HT-29 (cell line): ENCODE results near the gene GPRC5C. TPM values are rescaled to one million over a fixed set of nuclear protein-coding genes. Genes with fewer than 3 reads are reported as not detected.
A peak's percentile ranks its signal among the peaks of the same experiment; 100 is the strongest.
"Not testable (repeated sequence)": the region's sequence is repeated elsewhere in the genome, so short reads cannot be mapped to it uniquely, and the experiment has no call there.

Experiments
- DNase-seq: peaks from one replicate; pipeline ENCODE4 v3.0.0-alpha.2; 2015; ENCODE audit warnings: low spot score
- total RNA-seq: library from RNA; depleted of rRNA; stranded (reverse); fragments of >200 nt; shearing (Covaris generic); gene quantifications from 2 replicates; pipeline ENCODE4 v1.2.3, GENCODE V29; 2014

The GPRC5C gene
- total RNA-seq, 1 experiment from 2014 or later = 149 TPM

- not testable (repeated sequence) for DNase-seq
Observed at GRCh38 chr17:74405311-74405710, 26.6 kb upstream of the GPRC5C start.

DNA sequence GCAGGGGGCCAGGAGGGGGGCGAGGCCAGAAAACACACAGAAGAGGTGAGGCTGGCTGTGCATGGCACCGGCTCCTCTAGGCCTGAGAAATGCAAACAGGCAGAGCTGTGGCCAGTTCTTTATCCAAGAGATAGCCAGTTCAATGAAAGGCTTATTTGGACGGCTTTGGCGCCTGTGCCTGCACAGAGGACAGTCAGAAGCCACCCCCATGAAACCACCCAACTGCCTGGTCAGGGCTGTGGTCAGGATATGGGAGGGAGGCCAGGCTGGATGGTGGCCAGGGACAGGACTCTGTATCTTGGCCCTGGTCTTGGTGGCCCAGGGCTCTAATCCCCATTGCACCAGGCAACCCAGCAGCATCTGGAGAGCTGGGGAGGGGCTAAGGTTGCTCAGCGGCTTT lies 24.5 kb upstream of the GPRC5C start:
- DNase-seq = no peak

GRCh38 chr17:74408262-74408661 lies 23.6 kb upstream of the GPRC5C start:
- peak; percentile 74 for DNase-seq

- peak; percentile 31 for DNase-seq
Observed at GRCh38 chr17:74408815-74409214, 23.1 kb upstream of the GPRC5C start.

GRCh38 chr17:74410001-74410443 lies 21.9 kb upstream of the GPRC5C start:
- DNase-seq = no peak

- no peak for DNase-seq
Observed at GRCh38 chr17:74412581-74412980, 19.3 kb upstream of the GPRC5C start.

DNA sequence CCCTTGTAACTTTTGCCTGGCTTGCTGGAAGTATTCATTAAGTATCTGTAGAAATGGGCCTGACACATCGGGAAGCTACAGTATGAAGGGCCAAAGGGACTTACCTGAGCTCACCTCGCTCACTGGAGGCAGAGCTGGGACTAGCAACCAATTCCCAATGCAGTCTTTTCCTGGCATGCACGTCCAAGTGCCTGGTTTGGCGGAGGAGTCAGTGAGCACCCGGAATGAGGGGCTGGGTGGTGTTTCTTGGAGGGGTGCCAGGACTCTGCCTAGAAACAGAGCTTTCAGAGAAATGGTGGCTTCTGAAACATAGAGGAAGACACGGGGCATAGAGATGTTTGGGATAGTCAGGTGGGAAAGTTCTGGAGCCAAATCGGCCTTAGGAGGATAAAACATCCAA lies 18.4 kb upstream of the GPRC5C start:
- no peak for DNase-seq

DNA sequence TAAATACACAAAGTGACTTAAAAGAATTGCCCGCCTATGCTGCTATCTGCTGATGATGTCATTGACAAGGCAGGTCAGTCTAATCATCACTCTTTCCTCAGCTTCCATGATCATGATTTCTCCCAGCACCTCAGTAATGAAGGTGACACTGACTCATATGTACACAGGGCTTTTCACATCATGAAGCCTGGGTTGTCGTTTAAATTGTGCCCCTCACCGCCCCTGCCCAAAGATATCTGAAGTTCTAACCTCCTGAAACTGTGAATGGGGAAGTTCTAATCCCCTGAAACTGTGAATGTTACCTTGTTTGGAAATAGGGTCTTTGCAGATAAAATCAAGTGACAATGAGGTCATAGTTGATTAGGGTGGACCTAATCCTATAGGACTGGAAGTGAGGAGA lies 17.4 kb upstream of the GPRC5C start:
- no peak for DNase-seq

DNA sequence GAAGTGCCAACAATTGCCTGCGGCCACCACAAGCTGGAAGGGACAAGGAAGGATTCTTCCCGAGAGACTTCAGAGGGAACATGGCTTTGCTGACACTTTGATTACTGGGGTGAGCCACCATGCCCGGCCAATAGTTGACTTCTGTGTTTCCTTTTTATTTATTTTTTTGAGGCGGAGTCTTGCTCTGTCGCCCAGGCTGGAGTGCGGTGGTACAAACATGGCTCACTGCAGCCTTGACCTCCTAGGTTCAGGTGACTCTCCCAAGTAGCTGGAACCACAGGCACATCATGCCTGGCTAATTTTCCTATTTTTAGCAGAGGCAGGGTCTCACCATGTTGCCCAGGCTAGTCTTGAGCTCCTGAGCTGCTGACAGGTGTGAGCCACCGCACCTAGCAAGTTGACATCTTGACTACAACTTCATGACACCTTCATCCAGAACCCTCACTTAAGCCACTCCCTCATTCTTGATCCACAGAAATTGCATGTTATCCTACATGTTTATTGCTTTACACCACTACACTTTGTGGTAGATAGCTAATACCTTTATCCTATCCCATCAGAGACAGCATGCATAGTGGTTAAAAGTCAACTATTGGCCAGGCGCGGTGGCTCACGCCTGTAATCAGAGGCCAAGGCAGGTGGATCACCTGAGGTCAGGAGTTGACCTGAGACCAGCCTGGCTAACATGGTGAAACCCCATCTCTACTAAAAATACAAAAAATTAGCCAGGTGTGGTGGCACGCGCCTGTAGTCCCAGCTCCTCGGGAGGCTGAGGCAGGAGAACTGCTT lies 16.1 kb upstream of the GPRC5C start:
- DNase-seq = no peak

DNA sequence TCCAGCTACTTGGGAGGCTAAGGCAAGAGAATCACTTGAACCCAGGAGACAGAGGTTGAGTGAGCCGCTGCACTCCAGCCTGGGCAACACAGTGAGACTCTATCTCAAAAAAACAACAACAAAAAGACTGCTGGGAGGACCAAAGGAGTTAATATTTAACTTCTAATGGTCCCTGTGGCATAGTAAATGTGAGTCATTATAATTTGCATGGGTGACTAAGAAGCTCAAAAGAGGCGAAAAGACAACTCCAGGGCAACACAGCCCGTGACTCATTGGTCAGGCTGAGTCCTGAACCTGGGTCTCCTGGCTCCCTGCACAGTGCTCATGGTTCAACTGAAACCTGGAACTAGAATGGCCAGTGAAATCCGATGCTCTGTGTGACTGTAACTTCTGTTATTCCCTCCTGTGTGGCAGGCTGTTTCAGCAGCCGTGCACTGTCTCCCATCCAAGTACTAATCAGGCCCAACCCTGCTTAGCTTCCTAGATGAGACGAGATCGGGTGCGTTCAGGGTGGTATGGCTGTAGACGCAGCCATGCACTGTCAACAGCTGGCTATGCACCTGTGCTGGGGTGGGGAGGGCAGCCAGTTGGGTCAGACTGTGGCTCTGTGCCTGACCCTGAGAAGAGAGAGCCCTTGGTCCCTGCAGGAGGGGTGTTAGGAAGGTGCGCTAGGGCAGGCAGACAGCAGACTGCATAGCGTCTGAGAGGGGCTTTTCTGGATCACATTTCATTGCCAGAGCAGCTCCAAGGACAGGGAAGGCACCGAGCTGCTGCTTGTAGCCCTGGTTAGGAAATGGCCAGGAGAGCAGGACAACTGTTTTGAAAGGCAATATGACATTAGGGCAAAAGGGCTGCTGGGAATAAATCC lies 14.5 kb upstream of the GPRC5C start:
- peak; percentile 86 for DNase-seq

- peak; percentile 65 for DNase-seq
Observed at GRCh38 chr17:74419928-74420411, 11.9 kb upstream of the GPRC5C start.

DNA sequence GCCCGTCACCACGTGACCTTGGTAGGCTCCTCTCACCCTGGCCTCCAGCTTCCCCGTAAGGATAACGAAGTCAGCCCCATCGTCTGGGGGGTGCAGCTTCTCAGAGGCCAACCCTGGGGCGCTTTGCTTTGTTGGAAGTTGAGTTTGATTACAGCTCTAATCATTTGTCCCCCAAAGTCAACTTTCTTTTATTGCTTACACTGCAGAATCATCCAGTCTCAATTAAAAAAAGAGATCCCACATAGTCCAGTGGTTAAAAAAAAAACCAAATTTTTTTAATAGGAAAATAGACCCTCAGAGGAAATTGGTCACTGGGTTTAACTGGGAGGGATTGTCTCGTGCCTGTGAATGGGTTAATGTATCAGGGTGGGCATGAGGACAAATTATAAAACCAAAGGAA lies 7.8 kb upstream of the GPRC5C start:
- no peak for DNase-seq

DNA sequence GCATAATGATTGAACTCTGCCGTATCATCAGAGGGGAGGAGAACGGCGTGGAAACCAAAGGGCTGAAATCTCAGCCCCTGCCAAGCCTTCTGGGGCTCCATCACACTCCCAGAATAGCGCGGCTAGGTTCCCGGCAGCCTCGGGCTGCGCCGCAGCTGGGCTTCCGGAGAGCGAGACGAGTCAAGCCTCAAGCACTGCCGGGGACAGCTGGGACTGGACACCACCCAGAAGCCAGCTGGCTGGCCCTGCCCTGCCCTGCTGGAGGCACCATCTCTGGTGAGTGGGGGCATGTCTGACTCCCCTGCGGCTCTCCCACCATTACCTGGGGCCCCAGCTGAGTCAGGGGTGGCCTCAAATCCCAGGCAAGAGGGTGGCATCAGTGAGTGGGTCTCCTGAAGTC lies 7.2 kb upstream of the GPRC5C start:
- no peak for DNase-seq

DNA sequence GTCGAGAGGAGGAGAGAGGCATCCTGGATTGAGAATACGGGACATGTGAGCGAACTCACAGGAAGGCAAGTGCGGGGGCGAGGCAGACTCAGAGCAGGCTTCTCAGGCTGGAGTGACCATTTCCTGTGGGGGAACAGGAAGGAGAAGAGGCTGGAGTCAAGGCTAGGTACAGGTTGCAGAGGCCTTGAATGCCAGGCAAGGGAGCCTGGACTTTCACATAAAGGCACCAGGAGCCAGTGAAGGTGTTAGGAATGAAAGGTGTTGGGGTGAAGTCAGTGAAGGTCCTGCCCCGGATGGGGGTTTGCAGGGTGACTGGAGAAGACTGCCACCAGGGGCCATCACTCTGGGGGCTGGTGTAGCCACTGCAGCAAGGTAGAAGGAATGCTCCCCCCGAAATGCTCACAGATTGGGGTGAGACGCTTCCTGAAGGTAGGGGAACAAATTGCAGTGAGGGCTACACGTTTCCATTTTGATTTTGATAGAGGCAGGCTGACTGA lies 5.3 kb upstream of the GPRC5C start:
- DNase-seq = peak; percentile 32

GRCh38 chr17:74427048-74427762 lies 4.7 kb upstream of the GPRC5C start:
- peak; percentile 93 for DNase-seq

DNA sequence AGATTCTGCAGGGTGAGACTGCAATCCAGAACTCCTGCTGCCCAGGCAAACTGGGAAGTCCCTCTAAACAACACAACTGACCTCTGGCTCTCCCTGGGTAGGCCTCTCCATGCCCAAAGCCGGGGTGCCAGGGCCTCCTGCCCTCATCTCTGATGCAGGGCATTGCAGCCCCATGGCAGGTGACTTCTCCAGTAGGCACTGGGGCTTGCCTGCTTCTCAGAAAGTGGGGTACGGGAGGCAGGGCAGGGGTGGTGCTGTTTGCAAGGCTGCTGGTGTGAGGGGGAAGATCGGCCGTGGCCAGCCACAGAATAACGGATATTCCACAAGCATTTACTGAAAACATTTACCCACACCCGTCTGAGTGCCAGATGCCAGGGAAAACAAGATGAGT lies 4.1 kb upstream of the GPRC5C start:
- DNase-seq = no peak

- peak; percentile 42 for DNase-seq
Observed at GRCh38 chr17:74429604-74430384, 2.1 kb upstream of the GPRC5C start.

- no peak for DNase-seq
Observed at GRCh38 chr17:74430385-74430705, 1.5 kb upstream of the GPRC5C start.

- DNase-seq = peak; percentile 82
Observed at GRCh38 chr17:74430706-74431567, 951 bp upstream of the GPRC5C start.

GRCh38 chr17:74432424-74432690 lies 469 bp downstream of the GPRC5C start:
- DNase-seq = no peak
